ENCODE measurements around the gene CDH12. TPM values are rescaled to one million over a fixed set of nuclear protein-coding genes. Genes with fewer than 3 reads are reported as not detected.

CDH12 gene
- total and polyA plus RNA-seq, 10 of the 15 experiments (the other 5 are each of a cell fraction or from before 2014, with no cell fraction given) = 0.03 to 0.16 TPM; not detected in 8

GRCh38 chr5:22539762-22540161, 313.4 kb downstream of the CDH12 start:
- Histone ChIP-seq H3K4me3 (no peak overlapping the region), H3K4me1 (ENCODE audit: control insufficient read depth, insufficient read depth, low read length) (no peaks in the 10 kb centered on the region), H3K9ac (ENCODE audit: control insufficient read depth, insufficient read depth, low read length) (no peak overlapping the region), H3K36me3 (ENCODE audit: control insufficient read depth in 2 of 2, insufficient read depth in 2 of 2, low read length in 1 of 2) (no peaks in the 10 kb centered on the region), H3K27ac (ENCODE audit: control insufficient read depth, insufficient read depth) (no peak overlapping the region), H4K20me1 (ENCODE audit: control insufficient read depth, insufficient read depth) (no peaks in the 10 kb centered on the region), H3K79me2 (ENCODE audit: control insufficient read depth, insufficient read depth, low read length) (no peaks in the 10 kb centered on the region), H2AFZ (ENCODE audit: control insufficient read depth, low read depth, low read length) (no peak overlapping the region), H3K9me3 (replicated peaks; ENCODE audit: control insufficient read depth, insufficient read depth, low read length) (no peaks in the 10 kb centered on the region), H3K4me2 (ENCODE audit: control insufficient read depth, insufficient read depth) (no peak overlapping the region), H3K27me3 (replicated peaks in 1 of 2; ENCODE audit: control insufficient read depth in 2 of 2, insufficient read depth in 2 of 2, low read length in 1 of 2) (no peaks in the 10 kb centered on the region)
- 0% methylated on average over 1 of the region's 1 CpG for WGBS (ENCODE audit: insufficient coverage, insufficient replicate concordance, low lambda C conversion rate, missing lambda C conversion rate)
- intact Hi-C loops (cut with micrococcal nuclease; ENCODE audit: unreplicated experiment) = no loop called here
- no TSS peak for BruUV-seq (replicated peaks)
- ChIA-PET CTCF (no interaction called here), SMC1A (ENCODE audit: uncharacterized antibody, unreplicated experiment) (no interaction called here), POLR2A (no interaction called here), RAD21 (ENCODE audit: unreplicated experiment) (no interaction called here)
- no peak for ATAC-seq
- FAIRE-seq = no peak
- TF ChIP-seq SMAD1 (IDR thresholded peaks at IDR 0.05; ENCODE audit: low read depth, partially characterized antibody) (no peak), EGR1 (IDR thresholded peaks at IDR 0.05; ENCODE audit: borderline replicate concordance in 1 of 2, low read depth in 2 of 2, low read length in 2 of 2) (no peak), TCF12 (IDR thresholded peaks at IDR 0.05; ENCODE audit: low read depth, low read length) (no peak), ETV6 (conservative IDR thresholded peaks at IDR 0.05 in 1 of 2, IDR thresholded peaks at IDR 0.05 in 1 of 2; ENCODE audit: borderline replicate concordance in 1 of 2, low read depth in 1 of 2) (no peak), HDAC2 (IDR thresholded peaks at IDR 0.05) (no peak), TCF3 (IDR thresholded peaks at IDR 0.05; ENCODE audit: borderline replicate concordance, insufficient read depth, low read depth, low read length) (no peak), KAT2A (conservative IDR thresholded peaks at IDR 0.05; ENCODE audit: control insufficient read depth, low read depth, low read length) (no peak), MLLT1 (IDR thresholded peaks at IDR 0.05) (no peak), MEF2A (IDR thresholded peaks at IDR 0.05; ENCODE audit: insufficient read depth, low read depth, low read length) (no peak), NBN (IDR thresholded peaks at IDR 0.05) (no peak), ATF7 (IDR thresholded peaks at IDR 0.05; ENCODE audit: low read depth) (no peak), SUZ12 (IDR thresholded peaks at IDR 0.05; ENCODE audit: unreplicated experiment) (no peak), SREBF2 (IDR thresholded peaks at IDR 0.05; ENCODE audit: low read length) (no peak), LARP7 (IDR thresholded peaks at IDR 0.05) (no peak), USF2 (IDR thresholded peaks at IDR 0.05; ENCODE audit: borderline replicate concordance, low read depth, low read length) (no peak), POLR2AphosphoS5 (IDR thresholded peaks at IDR 0.05; ENCODE audit: low read length) (no peak), SMARCA5 (IDR thresholded peaks at IDR 0.05) (no peak), CEBPZ (IDR thresholded peaks at IDR 0.05; ENCODE audit: low read depth, low read length) (no peak), FOS (IDR thresholded peaks at IDR 0.05; ENCODE audit: borderline replicate concordance, extremely low read depth, insufficient read length) (no peak)
- DNase-seq (ENCODE audit: low read depth, low spot score) = no peak
- in situ Hi-C loops (cut with MboI) = no loop called here

All from GM12878 (cell line).